ENCODE measurements around the gene MLYCD.

DNA sequence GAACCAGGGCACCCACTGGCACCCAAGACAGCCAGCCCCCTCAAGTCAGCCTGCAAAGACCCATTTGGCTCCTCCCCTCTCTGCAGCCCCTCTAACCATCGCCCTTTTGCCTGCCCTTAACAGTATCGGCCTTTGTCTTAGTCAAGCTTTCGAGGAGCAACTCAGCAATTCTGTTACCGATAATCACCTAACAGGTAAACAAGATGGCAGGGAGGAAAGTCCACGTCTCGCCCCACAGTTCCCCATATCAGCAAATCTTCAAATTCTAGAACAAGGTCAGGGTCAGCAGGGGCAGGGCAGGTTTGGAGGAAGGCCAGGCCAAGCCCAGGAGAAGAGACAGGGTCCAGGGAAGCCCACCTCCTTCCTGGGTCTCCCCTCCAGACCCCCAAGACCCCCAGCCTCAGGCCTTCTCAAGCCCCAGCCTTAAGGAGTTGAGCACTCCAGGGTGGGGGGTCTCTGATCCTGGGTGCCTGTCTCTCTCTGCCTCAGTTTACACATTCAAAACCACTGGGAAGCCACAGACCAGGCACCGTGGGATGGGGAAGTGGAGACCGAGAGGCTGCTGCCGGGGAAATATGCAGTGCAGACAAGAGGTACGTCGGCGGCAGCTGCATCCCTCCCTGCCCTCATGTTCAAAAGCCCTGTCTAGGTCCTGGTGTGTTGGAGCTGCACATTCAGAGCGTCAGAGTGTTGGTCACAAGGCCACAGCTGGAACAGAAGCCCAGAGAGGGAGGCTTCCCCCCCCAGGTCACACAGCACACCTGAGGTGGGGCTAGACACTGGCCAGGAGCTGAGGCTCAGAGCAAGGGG, 50.2 kb downstream of the MLYCD start:
- TF ChIP-seq, protein P1, sequence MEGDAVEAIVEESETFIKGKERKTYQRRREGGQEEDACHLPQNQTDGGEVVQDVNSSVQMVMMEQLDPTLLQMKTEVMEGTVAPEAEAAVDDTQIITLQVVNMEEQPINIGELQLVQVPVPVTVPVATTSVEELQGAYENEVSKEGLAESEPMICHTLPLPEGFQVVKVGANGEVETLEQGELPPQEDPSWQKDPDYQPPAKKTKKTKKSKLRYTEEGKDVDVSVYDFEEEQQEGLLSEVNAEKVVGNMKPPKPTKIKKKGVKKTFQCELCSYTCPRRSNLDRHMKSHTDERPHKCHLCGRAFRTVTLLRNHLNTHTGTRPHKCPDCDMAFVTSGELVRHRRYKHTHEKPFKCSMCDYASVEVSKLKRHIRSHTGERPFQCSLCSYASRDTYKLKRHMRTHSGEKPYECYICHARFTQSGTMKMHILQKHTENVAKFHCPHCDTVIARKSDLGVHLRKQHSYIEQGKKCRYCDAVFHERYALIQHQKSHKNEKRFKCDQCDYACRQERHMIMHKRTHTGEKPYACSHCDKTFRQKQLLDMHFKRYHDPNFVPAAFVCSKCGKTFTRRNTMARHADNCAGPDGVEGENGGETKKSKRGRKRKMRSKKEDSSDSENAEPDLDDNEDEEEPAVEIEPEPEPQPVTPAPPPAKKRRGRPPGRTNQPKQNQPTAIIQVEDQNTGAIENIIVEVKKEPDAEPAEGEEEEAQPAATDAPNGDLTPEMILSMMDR (IDR thresholded peaks at IDR 0.05): no peak
- TF ChIP-seq POLR2A (IDR thresholded peaks at IDR 0.05): no peak
